HL-60 (cell line): ENCODE results near the gene VDR.

Experiments used
- DNase-seq, 2 experiments: peaks; one replicate each; pipeline ENCODE4 v3.0.0-alpha.2; 2010 to 2020; ENCODE audit warnings: low read depth in 1 of 2, low spot score in 1 of 2
- H3K27ac ChIP-seq: fragments of 250-450 bp; sonication (Bioruptor Pico); replicated peaks from 2 replicates; pipeline ENCODE4 v1.5.1; 2020; ENCODE audit warnings: mild to moderate bottlenecking, moderate library complexity
- H3K27me3 ChIP-seq: fragments of 250-450 bp; sonication (Bioruptor Pico); 2 replicates; pipeline ENCODE4 v1.5.1; 2021; ENCODE audit warnings: mild to moderate bottlenecking, moderate library complexity; ENCODE audit not compliant: insufficient read depth, poor library complexity, severe bottlenecking
- H3K4me3 ChIP-seq: replicated peaks from 2 replicates; pipeline ENCODE4 v1.5.1; 2011; ENCODE audit warnings: mild to moderate bottlenecking, control low read depth, low read length; ENCODE audit not compliant: insufficient read depth
- GABPA ChIP-seq: IDR thresholded peaks from 2 replicates; pipeline ENCODE4 v1.6.1; 2012; ENCODE audit warnings: low read depth
- POLR2AphosphoS5 ChIP-seq: IDR thresholded peaks from 2 replicates; pipeline ENCODE4 v1.6.1; 2012; ENCODE audit warnings: low read depth
- SPI1 ChIP-seq: IDR thresholded peaks from 2 replicates; pipeline ENCODE4 v1.6.1; 2012; ENCODE audit warnings: low read depth, mild to moderate bottlenecking, borderline replicate concordance
- TF ChIP-seq, protein P1 (sequence below): IDR thresholded peaks from one replicate; pipeline ENCODE4 v1.5.1; 2011; ENCODE audit warnings: low read length, control low read depth, inconsistent platforms; ENCODE audit not compliant: insufficient read depth
- TF ChIP-seq, protein P2 (sequence below): IDR thresholded peaks from 2 replicates; pipeline ENCODE4 v1.6.1; 2012; ENCODE audit warnings: low read depth; ENCODE audit not compliant: insufficient replicate concordance

The VDR gene

DNA sequence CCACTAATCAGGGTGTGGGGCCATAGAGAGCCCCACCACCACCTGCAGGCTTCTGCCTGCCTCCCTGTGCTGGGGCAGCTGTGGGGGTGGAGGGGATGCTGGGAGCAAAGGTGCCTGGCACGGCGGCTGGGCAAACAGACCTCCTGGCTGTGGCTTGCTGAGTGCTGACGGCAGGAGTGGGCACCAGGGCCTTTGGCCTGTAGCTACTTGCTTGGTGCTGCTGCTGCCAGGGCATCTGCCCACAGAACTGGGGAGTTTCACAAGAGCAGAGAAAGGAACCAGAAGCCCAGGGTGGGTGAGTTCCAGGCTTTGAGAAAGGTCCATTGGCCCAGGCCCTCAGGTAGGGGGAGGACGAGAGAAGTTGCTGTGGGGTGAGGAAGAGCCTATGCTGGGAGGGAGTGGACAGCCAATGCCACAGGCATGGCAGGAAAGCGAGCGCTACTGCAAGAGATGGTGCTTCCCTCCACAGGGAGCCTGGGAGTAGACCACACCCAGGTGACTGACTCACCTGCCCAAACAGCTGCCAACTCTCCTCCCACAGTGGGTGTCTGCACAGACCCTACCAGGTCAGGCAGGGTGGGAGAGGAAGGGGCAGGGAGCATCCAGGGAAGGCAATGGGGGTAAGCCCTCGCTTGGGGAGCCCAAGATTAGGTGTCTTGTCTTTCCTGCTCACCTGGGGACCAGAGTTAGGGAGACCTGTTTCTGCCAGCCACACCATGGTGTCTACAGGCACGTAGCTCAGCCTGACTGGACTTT, 46.1 kb downstream of the VDR start:
- DNase-seq = no peak
- H3K27ac ChIP-seq = no peak overlapping the region

GRCh38 chr12:47856721-47857575, 47.8 kb downstream of the VDR start:
- TF ChIP-seq GABPA = no peak
- TF ChIP-seq, protein P1, sequence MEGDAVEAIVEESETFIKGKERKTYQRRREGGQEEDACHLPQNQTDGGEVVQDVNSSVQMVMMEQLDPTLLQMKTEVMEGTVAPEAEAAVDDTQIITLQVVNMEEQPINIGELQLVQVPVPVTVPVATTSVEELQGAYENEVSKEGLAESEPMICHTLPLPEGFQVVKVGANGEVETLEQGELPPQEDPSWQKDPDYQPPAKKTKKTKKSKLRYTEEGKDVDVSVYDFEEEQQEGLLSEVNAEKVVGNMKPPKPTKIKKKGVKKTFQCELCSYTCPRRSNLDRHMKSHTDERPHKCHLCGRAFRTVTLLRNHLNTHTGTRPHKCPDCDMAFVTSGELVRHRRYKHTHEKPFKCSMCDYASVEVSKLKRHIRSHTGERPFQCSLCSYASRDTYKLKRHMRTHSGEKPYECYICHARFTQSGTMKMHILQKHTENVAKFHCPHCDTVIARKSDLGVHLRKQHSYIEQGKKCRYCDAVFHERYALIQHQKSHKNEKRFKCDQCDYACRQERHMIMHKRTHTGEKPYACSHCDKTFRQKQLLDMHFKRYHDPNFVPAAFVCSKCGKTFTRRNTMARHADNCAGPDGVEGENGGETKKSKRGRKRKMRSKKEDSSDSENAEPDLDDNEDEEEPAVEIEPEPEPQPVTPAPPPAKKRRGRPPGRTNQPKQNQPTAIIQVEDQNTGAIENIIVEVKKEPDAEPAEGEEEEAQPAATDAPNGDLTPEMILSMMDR = no peak
- TF ChIP-seq, protein P2, sequence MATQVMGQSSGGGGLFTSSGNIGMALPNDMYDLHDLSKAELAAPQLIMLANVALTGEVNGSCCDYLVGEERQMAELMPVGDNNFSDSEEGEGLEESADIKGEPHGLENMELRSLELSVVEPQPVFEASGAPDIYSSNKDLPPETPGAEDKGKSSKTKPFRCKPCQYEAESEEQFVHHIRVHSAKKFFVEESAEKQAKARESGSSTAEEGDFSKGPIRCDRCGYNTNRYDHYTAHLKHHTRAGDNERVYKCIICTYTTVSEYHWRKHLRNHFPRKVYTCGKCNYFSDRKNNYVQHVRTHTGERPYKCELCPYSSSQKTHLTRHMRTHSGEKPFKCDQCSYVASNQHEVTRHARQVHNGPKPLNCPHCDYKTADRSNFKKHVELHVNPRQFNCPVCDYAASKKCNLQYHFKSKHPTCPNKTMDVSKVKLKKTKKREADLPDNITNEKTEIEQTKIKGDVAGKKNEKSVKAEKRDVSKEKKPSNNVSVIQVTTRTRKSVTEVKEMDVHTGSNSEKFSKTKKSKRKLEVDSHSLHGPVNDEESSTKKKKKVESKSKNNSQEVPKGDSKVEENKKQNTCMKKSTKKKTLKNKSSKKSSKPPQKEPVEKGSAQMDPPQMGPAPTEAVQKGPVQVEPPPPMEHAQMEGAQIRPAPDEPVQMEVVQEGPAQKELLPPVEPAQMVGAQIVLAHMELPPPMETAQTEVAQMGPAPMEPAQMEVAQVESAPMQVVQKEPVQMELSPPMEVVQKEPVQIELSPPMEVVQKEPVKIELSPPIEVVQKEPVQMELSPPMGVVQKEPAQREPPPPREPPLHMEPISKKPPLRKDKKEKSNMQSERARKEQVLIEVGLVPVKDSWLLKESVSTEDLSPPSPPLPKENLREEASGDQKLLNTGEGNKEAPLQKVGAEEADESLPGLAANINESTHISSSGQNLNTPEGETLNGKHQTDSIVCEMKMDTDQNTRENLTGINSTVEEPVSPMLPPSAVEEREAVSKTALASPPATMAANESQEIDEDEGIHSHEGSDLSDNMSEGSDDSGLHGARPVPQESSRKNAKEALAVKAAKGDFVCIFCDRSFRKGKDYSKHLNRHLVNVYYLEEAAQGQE = no peak
- no peak for TF ChIP-seq SPI1
- no peak for TF ChIP-seq POLR2AphosphoS5
- H3K4me3 ChIP-seq = no peak overlapping the region
- DNase-seq = no peak
- H3K27me3 ChIP-seq = no peaks in the 10 kb centered on the region
- H3K27ac ChIP-seq = no peak overlapping the region

More for the DNA sequence above, 46.1 kb downstream of the VDR start:
- no peak overlapping the region for H3K4me3 ChIP-seq
- H3K27me3 ChIP-seq = no peaks in the 10 kb centered on the region
- TF ChIP-seq GABPA (no peak), SPI1 (no peak)
- TF ChIP-seq, protein P1 = no peak

- Histone ChIP-seq H3K4me3 (no peak overlapping the region), H3K27ac (no peak overlapping the region), H3K27me3 (no peaks in the 10 kb centered on the region)
- DNase-seq = no peak
- TF ChIP-seq GABPA (no peak), POLR2AphosphoS5 (no peak), SPI1 (no peak)
- TF ChIP-seq, protein P1 = no peak
- TF ChIP-seq, protein P2 = no peak
These were observed 48.7 kb downstream of the VDR start for GRCh38 chr12:47856094-47856493.
